DLD1 (cell line): ENCODE measurements around the gene CYB561D1.

Source experiments
- in situ Hi-C: cut with HindIII; loops from 2 replicates; pipeline ENCODE4 v1.10.0; 2017; ENCODE audit warnings: low sequenced_read_pairs

Gene CYB561D1

DNA sequence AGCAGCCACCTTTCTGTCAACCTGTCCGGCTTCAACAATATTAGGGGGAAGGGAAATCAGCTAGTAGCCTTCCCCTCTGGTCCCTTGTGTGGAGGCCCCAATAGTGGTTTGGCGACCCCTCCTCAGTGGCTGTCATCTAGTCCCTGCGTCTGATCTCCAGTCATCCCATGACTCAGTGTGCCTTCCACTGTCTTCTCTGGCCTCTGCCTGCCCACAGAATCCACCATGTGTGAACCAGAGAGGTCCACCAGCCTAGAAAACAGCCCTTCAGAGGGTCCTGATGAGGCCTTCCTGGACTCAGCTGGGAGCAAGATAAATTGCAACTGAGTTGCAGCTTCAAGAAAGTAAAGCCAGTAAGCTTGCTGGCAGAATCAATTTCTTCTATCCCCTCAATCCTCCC lies 14.0 kb upstream of the CYB561D1 start:
- in situ Hi-C loops = no loop called here

DNA sequence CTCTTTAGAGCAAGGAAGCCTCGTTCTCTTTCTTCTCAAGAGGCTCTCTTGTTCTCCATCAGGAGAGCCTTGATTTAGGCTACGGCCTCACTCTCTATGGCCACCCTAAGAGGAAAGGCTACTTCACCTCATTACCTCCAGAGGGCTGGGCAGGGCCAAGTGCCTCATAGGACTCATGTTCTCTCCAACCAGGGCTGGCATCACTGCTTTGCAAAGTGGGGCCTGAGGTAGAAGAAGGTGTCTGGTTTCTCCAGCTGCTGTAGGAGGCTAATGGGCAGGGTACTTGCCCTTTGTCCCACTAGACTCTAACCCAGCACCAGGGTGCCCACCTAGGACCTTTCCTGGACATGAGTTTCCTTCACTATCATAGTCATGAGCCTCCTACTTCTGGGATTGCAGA lies 12.2 kb upstream of the CYB561D1 start:
- in situ Hi-C loops = no loop called here

DNA sequence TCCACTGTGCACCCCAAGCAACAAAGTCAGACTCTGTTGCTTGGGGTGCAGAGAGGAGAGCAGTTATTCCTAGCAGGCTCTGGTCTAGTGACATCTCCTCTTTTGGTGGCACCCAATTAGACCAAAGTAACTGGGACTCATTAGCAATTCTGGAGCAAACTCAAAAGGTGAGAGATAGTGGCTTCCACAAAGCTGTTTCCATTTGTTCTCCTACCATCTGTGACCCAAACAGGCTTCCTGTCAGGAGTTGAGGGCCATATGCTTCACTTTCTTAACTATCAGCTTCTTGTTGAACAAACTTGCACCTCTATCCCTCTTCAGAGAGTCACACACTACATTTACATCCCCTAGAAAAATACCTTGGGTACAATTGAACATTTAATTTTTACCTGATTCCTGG lies 11.7 kb upstream of the CYB561D1 start:
- in situ Hi-C loops = no loop called here

DNA sequence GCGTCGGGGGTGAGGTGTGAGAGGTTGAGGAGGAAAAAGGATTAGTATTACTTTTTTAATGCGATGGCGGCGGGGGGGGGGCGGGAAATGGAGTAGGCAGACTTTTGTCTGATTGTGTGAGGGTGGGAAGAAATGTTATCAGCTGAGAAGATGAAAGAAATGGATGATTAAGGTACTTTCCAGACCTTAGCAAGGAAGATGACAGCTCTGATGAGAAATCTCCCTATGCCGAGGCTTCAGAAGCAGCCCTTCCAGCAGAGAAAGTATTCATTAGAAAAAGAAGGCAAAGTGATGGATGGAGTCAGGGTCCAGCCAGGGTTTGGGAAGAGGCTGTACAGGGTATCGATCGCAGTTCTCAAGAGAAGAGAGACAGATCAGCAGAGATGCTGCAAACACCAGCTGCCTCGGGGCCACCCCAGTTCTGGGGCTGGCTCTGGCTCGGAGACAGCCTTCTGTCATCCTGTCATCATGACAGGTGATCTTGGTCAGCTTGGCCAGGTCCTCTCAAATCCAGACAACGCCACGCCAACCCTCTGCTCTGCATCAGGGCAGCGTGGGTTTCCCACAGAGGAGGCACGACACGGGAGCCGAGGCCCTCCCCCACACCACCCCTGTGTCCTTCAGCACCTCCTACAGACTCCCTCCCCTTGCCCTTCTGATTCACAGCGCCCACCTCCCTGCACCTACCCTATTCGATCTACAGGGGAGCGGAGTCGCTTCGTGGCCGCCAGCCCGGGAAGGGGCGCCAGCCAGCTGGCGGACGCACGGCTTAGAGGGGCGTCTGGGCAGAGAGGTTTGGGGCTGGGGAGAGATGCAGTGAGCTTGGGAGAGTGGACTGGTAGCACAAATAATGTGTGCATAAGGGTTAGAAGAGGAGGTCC lies 10.9 kb upstream of the CYB561D1 start:
- in situ Hi-C loops = no loop called here

DNA sequence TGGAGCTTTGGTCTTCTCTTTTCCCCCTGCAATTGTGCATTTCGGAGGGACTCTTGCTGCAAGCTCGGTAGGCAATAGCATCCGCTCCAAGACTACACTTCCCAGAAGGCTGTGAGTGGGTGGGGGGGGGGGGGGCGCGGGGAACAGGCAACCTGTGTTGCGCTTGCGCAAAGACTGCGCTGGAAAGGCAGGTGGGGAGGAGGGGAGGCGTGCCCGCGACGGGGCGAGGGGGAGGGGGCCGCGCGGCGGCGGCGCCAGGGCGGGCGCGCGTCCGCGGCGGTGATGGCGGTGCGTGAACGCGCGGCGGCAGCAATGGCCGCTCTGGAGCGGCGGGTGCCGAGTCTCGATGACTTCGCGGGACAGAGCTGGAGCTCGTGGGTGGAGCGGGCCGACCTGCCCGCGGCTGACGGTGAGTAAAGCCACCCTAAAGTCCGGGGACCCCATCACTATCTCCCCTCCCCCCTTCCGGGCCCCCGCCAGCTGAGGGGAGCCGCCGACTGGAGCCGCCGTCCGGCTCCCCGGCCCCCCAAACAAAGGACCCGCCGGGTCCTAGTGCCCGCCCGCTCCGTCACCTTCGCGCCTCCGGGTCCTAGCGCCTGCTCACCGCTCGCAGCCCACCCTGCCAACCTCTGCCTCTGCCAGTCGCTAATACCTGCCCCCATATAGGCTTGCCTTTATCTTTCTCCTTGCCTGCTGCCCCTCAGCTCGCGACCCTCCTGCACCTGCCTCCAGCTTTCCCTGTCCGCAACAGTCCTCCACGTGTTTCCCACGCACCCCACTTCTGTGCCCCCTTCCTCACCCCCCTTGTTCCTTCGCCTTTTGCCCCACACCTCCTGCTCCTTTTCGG lies 10.0 kb upstream of the CYB561D1 start, which contains the start of gene ATXN7L2:
Gene ATXN7L2, plus strand, starts transcription at position 234 of the 847 bp plus-strand sequence. Its CDS starts 49 bp downstream, at position 283.
- in situ Hi-C loops = no loop called here

DNA sequence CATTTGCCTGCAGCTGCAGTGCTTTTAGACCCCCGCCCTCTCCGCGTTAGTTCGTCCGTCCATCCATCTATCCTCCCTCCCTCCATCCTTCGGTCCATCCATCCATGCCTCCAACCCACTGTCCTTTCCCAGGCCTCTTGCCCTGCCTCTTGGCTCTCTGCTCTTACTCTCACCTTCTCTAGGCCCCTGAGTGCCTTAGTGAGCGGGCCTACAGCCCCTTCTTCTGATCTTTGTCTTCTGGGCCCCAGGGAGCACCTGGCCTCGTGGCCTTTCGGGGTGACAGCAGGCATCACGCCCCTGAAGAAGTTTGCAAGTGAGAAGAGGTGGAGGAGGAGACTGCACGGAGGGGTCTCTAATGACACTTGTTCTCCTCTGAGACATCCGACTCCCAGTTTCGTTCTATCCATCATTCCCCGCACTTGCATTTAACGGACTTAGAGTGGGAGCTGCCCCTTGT lies 9.3 kb upstream of the CYB561D1 start:
- in situ Hi-C loops = no loop called here

DNA sequence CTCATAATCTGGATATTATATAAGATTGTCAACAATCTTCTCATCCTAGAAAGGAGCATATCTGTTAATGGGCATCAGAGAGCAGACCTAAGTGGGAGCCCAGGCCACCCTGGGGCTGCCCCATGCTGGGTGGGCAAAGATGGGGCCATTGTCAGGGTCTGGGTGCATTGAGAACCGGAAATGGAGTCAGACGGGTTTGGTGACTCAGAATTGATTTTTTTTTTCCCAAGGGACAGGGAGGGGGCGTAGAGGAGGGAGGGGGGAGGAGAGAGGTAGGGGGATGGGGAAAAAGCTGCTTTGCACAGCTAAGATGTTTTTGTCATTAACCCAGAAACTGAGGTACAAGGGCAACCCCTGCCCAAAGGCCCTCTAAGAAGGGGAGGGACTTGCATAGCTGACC lies 8.9 kb upstream of the CYB561D1 start:
- in situ Hi-C loops = no loop called here

DNA sequence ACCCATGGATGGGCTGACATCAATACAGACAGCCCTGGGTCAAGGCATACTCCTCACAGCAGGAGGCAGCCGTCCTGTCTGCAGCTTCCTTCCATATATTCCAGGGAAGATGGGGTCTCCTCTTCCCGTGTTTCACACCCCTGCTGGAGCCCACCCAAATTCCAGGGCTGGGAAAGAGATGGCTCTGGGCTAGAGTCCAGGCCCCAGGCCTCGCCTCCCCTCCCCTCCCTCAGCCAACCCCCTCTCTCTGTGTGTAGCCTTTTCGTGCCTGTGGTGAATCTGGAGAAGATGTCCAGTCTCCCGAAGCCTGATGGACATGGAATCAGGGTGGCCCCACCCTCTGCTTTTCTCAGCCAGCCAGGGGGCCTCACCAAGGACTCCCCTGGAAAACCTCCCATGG lies 6.6 kb upstream of the CYB561D1 start:
- in situ Hi-C loops = no loop called here

DNA sequence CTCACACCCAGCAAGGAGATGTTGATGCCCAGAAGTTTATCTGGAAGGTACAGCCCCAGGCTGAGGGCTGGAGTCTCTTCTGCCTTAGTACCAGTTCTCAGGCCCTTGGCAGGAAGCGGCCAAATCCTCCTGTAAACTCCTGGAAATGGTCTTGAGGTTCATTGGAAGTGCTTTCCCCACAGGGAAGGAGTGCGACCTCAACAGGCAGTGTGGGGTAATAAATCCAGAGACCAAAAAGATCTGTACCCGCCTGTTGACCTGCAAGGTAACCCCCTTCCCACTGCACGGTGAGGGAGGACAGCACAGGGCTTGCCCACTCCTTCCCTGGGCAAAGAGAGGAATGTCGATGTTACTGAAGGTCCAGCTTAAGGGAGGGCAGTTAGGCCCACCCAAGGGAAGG lies 5.7 kb upstream of the CYB561D1 start:
- in situ Hi-C loops = no loop called here

DNA sequence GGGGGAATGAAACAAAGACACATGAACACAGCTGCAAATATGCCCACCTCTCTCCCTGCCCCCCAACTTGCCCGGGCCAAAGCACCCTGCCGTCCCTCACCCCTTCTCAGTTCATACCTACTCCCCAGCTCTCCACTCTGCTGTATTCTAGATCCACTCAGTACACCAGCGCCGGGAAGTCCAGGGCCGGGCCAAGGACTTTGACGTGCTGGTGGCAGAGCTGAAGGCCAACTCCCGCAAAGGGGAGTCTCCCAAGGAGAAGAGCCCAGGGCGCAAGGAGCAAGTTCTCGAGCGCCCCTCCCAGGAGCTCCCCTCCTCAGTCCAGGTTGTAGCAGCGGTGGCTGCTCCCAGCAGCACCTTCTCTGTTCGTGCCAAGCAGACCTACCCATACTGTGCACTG lies 5.2 kb upstream of the CYB561D1 start:
- in situ Hi-C loops = no loop called here

DNA sequence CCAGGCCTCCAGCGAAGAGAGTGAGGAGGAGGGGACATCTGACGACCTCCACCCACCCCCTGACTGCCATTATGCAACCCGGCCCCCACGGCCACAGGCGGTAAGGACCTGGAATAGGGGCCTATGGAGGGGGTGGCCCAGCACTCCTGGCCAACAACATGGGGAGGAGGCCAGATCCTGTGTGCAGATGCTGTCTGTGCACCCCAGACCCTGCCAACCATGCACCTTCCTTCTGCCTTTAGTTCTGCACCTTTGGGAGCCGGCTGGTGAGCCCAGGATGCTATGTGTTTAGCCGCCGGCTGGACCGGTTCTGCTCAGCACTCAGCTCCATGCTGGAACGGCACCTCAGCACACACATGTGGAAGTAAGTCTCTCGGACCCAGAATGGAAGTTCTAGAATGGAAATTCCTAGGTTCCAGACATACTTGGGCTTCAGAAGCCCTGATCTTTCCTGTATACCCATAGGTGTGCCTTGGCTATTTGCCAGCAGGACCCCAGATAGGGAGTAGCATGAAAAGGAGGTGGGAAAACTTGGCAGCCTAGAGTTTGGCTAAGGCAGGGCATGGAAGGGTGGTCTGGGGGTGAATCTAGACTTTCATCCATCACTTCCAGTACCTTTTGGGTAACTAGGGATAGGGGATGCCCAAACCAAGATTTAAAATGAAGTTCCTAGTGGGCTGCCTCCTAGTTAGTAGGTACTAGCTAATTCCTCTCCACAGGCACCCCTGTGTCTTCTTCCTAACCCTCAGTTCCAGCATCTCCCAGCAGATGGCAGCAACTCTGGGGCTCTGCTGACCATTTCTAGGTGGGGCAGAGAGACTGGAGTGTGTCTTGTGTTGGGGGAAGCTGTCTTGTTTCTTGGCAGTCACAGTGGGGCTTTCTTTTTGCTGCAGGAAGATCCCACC lies 3.6 kb upstream of the CYB561D1 start:
- in situ Hi-C loops = no loop called here

DNA sequence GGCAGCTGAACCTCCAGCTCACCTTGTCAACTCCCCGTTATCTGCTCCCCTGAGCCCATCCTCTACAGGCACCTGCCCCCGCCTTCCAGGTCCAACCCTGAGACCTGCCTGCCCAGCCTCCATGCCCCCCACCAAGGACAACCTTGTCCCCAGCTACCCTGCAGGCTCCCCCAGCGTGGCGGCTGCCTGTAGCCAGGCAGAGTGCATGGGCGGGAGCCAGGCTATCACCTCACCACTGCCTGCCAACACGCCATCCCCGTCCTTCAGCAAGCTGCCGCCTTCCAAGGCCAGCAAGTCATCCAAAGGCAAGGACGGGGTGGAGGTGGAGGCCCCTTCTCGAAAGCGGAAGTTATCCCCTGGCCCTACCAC lies 3.0 kb upstream of the CYB561D1 start:
- in situ Hi-C loops = no loop called here

DNA sequence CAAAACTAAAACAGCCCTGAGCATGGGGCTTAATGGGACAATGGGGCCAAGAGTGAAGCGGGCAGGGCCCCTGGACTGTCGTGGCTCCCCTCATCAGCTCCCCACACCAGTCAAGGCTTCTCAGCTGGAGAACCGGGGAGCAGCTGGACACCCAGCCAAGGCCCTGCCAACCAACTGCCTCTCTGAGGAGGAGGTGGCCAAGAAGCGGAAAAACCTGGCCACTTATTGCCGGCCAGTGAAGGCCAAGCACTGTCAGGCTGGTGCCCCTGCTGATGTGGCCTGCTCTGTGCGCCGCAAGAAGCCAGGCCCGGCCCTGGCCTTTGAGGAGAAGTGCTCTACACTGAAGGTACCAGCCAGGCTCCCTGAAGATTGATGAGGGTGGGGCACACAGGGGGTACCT lies 2.5 kb upstream of the CYB561D1 start:
- in situ Hi-C loops = no loop called here

DNA sequence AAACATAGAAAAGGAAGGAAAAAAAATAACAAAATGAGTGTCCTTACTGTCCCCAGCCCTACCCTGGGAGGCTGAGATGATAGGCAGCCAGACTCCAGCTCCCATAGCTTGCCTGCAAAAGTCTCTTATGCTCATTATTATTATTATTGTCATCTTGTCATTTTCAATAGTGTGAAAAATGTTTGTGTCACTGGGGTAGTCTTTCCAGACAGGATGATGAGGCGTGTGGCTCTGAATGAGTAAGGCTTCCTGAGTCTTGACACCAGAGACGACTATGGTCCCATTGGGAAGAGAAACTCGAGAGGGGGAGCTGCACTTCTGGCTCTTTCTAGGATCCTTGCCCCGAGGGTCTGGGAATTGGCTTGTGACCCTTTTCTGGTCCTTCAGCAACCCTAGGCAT lies 1.1 kb upstream of the CYB561D1 start:
- in situ Hi-C loops = no loop called here

DNA sequence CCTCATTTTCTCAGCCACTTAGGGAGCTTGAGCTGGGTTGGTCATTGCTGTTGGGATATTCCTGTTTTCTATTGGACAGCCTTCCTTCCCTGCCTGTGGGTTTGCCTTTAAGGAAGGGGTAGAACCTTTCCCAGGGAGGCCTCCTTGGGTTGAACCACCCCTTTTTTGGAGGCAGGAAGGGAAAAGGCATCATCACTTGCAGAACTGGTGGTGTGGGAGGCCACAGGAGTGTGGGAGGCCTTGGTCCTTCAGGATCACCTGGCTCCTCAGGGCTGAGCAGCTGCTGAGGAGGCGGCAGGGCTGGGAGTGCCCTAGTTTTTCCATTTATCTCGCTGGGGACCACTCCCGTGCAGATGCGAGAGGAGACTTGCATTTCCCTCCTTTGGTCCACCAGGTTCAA lies 667 bp upstream of the CYB561D1 start:
- in situ Hi-C loops = no loop called here

DNA sequence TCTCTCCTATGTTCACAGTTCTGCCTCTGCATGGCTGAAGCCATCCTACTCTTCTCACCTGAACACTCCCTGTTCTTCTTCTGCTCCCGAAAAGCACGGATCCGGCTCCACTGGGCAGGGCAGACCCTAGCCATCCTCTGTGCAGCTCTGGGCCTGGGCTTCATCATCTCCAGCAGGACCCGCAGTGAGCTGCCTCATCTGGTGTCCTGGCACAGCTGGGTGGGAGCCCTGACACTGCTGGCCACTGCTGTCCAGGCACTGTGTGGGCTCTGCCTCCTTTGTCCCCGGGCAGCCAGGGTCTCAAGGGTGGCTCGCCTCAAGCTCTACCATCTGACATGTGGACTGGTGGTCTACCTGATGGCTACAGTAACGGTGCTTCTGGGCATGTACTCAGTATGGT lies 1.8 kb downstream of the CYB561D1 start:
- in situ Hi-C loops = loop anchor here (5.0 kb wide), 1 partner anchor 42 kb away; the partner anchor contains the start of gene GPR61

DNA sequence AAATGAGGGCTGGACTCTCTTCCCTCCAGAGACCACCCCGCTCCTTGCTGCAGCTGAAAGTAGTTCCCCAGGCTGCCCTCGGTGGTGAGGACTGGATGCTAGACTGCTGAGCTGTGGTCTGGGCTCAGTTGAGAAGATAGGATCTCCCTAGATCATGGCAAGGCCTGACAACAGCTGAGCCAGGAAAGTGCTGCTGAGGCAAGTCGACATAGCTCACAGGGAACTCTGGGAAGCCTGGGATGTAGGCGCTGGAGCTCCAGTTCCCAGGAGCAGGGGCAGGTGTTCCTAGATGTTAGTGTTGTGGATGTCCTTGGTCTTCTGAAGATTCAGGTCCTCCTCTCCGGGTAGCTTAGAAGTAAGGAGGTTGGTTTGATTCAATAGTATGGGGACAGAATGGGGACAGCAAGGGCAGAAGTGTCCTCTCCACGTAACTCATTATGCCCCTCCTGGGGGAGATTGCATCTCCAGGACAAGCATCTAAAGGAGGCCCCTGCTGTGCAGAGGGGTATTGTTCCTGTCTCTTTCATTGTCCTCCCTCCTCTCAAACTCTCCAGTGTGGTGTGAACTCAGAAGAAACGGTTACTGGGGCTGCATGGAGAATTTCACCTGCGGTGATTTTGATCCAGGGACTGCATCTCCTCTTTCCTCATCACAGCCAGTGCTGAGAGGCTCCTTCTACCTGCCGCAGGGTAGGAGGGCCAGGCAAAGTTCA lies 3.7 kb downstream of the CYB561D1 start:
- in situ Hi-C loops = loop anchor here (5.0 kb wide), 1 partner anchor 40 kb away; the partner anchor contains the start of gene GPR61

DNA sequence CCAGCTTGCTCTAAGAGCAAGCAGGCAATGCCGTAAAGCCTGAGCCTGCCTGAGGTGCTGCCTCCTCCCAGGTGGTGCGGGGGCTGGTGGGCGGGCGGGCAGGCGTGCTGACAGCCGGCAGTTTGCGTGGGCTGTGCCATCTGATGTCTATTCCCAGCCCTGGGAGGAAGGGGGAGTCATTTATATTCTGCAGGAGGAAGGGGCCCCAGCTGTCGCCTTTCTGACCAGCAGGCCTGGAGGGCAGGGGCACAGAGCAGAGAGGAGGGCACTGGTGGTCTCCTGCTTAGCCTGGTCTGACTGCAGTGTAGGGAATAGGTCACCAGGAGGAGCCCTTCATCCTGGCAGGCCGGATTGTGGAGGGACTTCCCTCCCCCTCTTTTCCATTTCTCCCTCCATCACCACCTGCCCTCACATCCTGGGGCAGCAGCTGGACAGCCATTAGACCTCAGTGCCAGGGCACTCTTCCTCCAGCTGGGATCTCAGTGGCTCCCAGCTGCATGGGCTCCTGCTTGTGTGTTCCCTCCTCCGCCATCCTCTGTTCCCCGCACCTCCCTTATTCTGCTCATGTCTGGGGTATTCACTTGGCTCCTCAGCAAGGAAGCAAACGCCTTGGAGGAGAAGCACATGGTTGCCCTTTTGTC lies 4.4 kb downstream of the CYB561D1 start:
- in situ Hi-C loops = loop anchor here (5.0 kb wide), 1 partner anchor 39 kb away; the partner anchor contains the start of gene GPR61

DNA sequence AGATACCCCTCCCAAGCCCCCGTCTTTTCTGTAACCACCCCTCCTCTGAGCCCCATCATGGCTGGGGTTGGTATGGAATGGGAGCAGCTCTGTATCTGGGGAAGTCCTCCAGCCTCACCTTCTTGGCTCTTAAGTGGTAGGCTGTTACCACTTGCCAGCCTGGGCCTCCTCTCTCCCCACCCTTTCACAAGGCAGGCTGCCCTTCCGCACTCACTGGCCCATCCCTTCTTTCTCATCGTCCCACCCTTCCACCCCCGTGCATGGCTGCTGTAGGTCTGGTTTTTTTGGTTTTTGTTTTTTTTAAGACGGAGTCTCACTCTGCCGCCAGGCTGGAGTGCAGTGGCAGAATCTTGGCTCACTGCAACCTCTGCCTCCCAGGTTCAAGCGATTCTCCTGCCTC lies 5.2 kb downstream of the CYB561D1 start:
- in situ Hi-C loops = loop anchor here (5.0 kb wide), 1 partner anchor 38 kb away; the partner anchor contains the start of gene GPR61
